Adrenal gland (tissue), 12 donors: Measurements from ENCODE around the gene CAMTA1. TPM values are rescaled to one million over a fixed set of nuclear protein-coding genes. Genes with fewer than 3 reads are reported as not detected.

Source experiments
- DNase-seq, 7 donors: peaks; one replicate each; pipeline ENCODE4 v3.0.0-alpha.2; 2019 to 2020
- H3K27ac ChIP-seq, 5 donors: fragments of 200-600 bp; sonication (generic) in 4 of 5; 1 replicate in 3 of 5; 2 replicates in 2 of 5; pipeline versions ENCODE4 v1.5.1 to v1.8.0; 2016 to 2020; ENCODE audit warnings: mild to moderate bottlenecking in 1 of 5
- H3K27me3 ChIP-seq: fragments of 200-600 bp; 2 replicates; pipeline ENCODE4 v1.8.0; 2021
- H3K36me3 ChIP-seq, 2 donors: fragments of 200-600 bp; replicated peaks in 1 of 2; 1 replicate in 1 of 2; 2 replicates in 1 of 2; pipeline versions ENCODE4 v1.5.1 to v1.8.0; 2018 to 2022
- H3K4me1 ChIP-seq, 2 donors: fragments of 200-600 bp; replicated peaks in 1 of 2; 1 replicate in 1 of 2; 2 replicates in 1 of 2; pipeline versions ENCODE4 v1.5.1 to v1.8.0; 2018 to 2021
- H3K4me3 ChIP-seq, 4 donors: fragments of 200-600 bp; sonication (generic) in 3 of 4; one replicate each; pipeline ENCODE4 v1.5.1; 2016 to 2018
- H3K9me3 ChIP-seq, 3 donors: fragments of 200-600 bp; sonication (generic) in 1 of 3; replicated peaks in 1 of 3; 1 replicate in 2 of 3; 2 replicates in 1 of 3; pipeline versions ENCODE4 v1.5.1 to v1.8.0; 2016 to 2021
- POLR2A ChIP-seq, 2 donors: fragments of 450-650 bp; IDR thresholded peaks; one replicate each; pipeline ENCODE4 v1.6.1; 2017; ENCODE audit warnings: antibody characterized with exemption in 2 of 2, mild to moderate bottlenecking in 2 of 2, moderate library complexity in 1 of 2
- WGBS, 4 donors: extraction: QIAGEN DNeasy Blood & Tissue Kit in 2 of 4; methylation state at CpG; one replicate each; pipeline versions ENCODE4 v1.1.5 to v1.1.7; 2013 to 2017; 5-methylcytosine and 5-hydroxymethylcytosine counted together
- intact Hi-C, 2 donors: fragments of 100-400 bp; cut with DNase I; formaldehyde crosslinking; loops; one replicate each; pipeline versions ENCODE4 v1.14.1 to v1.15.0; 2022 to 2023
- polyA plus RNA-seq, 3 donors: library from polyadenylated mRNA; stranded (reverse); fragments of 200-250 nt in 2 of 3; fragments of 350-450 nt in 1 of 3; fragmentation: Illumina TruSeq in 1 of 3; extraction: RNeasy Lipid Tissue Mini Kit (QIAGEN cat#74804) in 1 of 3; gene quantifications; one replicate each; pipeline ENCODE4 v1.2.3, GENCODE V29; 2013 to 2014
- total RNA-seq, 9 donors: library from RNA; depleted of rRNA in 4 of 9; stranded (reverse); fragments of >200 nt in 4 of 9; fragments of 120-200 nt in 1 of 9; fragmentation: NEBNext Ultra II Directional in 1 of 9; extraction: Animal tissue kit (Norgen Biotek cat#: 25700) in 1 of 9; gene quantifications; one replicate each; pipeline versions ENCODE4 v1.1.0 to v1.2.4, GENCODE V29; 2013 to 2023
- TF ChIP-seq, protein P1 (sequence below), 6 experiments: fragments of 450-650 bp in 4 of 6; fragments of 200-600 bp in 2 of 6; sonication (generic) in 1 of 6; IDR thresholded peaks; 1 replicate in 5 of 6; 2 replicates in 1 of 6; pipeline versions ENCODE4 v1.5.1 to v1.8.0; 2016 to 2021; ENCODE audit warnings: antibody characterized with exemption in 6 of 6, mild to moderate bottlenecking in 2 of 6, moderate library complexity in 1 of 6
- donor health status: healthy with polysubstance abuse.
- donor health status: Bipolar disorder and iron deficiency.
- donor health status: DM: yes; HTN: yes; CAD: no.
- donor health status: DM: no; HTN: no; CAD: no.
- donor health status: DM: no; HTN: no; CAD: no.
- donor health status: DM: yes; HTN: yes; CAD: no.

The CAMTA1 gene
- total and polyA plus RNA-seq, 12 donors: 62.9 to 141 (median 96.9) TPM

GRCh38 chr1:6984986-6985385, 199.7 kb downstream of the CAMTA1 start:
- no peaks in the 10 kb centered on the region for H3K4me1 ChIP-seq
- intact Hi-C loops: no loop called here
- WGBS, 4 donors: 58 to 100% (median 70%) methylated on average over 1 to 7 of the region's 7 CpGs
- H3K4me3 ChIP-seq: no peak overlapping the region
- no peak overlapping the region for H3K27ac ChIP-seq
- DNase-seq: no peak
- H3K9me3 ChIP-seq: no peaks in the 10 kb centered on the region
- H3K27me3 ChIP-seq: no peaks in the 10 kb centered on the region
- no peaks in the 10 kb centered on the region for H3K36me3 ChIP-seq
- TF ChIP-seq POLR2A (IDR thresholded peaks at IDR 0.05): no peak
- TF ChIP-seq, protein P1, sequence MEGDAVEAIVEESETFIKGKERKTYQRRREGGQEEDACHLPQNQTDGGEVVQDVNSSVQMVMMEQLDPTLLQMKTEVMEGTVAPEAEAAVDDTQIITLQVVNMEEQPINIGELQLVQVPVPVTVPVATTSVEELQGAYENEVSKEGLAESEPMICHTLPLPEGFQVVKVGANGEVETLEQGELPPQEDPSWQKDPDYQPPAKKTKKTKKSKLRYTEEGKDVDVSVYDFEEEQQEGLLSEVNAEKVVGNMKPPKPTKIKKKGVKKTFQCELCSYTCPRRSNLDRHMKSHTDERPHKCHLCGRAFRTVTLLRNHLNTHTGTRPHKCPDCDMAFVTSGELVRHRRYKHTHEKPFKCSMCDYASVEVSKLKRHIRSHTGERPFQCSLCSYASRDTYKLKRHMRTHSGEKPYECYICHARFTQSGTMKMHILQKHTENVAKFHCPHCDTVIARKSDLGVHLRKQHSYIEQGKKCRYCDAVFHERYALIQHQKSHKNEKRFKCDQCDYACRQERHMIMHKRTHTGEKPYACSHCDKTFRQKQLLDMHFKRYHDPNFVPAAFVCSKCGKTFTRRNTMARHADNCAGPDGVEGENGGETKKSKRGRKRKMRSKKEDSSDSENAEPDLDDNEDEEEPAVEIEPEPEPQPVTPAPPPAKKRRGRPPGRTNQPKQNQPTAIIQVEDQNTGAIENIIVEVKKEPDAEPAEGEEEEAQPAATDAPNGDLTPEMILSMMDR (IDR thresholded peaks at IDR 0.05): no peak

GRCh38 chr1:6985549-6986276, 200.5 kb downstream of the CAMTA1 start:
- 84 to 88% (median 86%) methylated on average over 16 to 17 of the region's 17 CpGs for WGBS, 4 donors
- Histone ChIP-seq H3K36me3 (no peaks in the 10 kb centered on the region), H3K9me3 (no peaks in the 10 kb centered on the region), H3K27me3 (no peaks in the 10 kb centered on the region), H3K27ac (no peak overlapping the region), H3K4me1 (no peaks in the 10 kb centered on the region), H3K4me3 (no peak overlapping the region)
- intact Hi-C loops: no loop called here
- TF ChIP-seq, protein P1 (IDR thresholded peaks at IDR 0.05): no peak
- TF ChIP-seq POLR2A (IDR thresholded peaks at IDR 0.05): no peak
- DNase-seq: no peak

GRCh38 chr1:6986281-6986680, 201.0 kb downstream of the CAMTA1 start:
- H3K4me3 ChIP-seq: no peak overlapping the region
- H3K36me3 ChIP-seq: no peaks in the 10 kb centered on the region
- no peaks in the 10 kb centered on the region for H3K27me3 ChIP-seq
- no peaks in the 10 kb centered on the region for H3K4me1 ChIP-seq
- DNase-seq: no peak
- H3K27ac ChIP-seq: no peak overlapping the region
- H3K9me3 ChIP-seq: no peaks in the 10 kb centered on the region
- TF ChIP-seq POLR2A (IDR thresholded peaks at IDR 0.05): no peak
- TF ChIP-seq, protein P1 (IDR thresholded peaks at IDR 0.05): no peak
- WGBS, 4 donors: 87 to 94% (median 93%) methylated on average over 8 of the region's 8 CpGs
- intact Hi-C loops: no loop called here

DNA sequence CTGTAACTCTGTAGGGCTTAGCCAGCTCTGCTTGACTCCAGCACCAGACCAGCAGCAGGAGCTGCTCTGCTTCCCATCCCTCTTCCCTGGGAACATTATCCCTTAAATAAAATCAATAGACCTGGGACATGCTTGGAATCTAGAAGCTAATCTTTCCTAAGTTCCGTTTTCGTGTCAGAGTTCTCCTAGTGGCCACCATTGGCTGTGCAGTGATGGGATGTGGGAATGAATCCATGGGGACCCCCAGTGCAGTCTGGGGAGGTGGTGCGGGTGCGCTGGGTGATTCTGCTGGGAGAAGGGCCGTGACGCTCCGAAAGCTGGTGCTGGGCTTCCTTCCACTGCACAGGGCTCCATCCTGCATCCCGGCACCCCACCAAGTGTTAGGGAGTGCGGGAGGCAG, 202.7 kb downstream of the CAMTA1 start:
- Histone ChIP-seq H3K4me3 (no peak overlapping the region), H3K27me3 (no peaks in the 10 kb centered on the region), H3K36me3 (no peaks in the 10 kb centered on the region), H3K27ac (no peak overlapping the region), H3K9me3 (no peaks in the 10 kb centered on the region), H3K4me1 (no peaks in the 10 kb centered on the region)
- intact Hi-C loops: no loop called here
- no peak for TF ChIP-seq POLR2A (IDR thresholded peaks at IDR 0.05)
- TF ChIP-seq, protein P1 (IDR thresholded peaks at IDR 0.05): no peak
- 87 to 93% (median 92%) methylated on average over 9 of the region's 9 CpGs for WGBS, 4 donors
- no peak for DNase-seq
